Activated naive CD8-positive, alpha-beta T cell treated with anti-CD3 and anti-CD28 coated beads, Interleukin-2, amount 10 ng/mL, durations not matched to agents 7 days and 5 days (primary cell): Measurements from ENCODE around the gene DNMT3L. TPM values are rescaled to one million over a fixed set of nuclear protein-coding genes. Genes with fewer than 3 reads are reported as not detected.
"Not testable (repeated sequence)": the region's sequence is repeated elsewhere in the genome, so short reads cannot be mapped to it uniquely, and the experiment has no call there.

Experiments used
- ATAC-seq: fragments of 150-1000 bp; cut with Tn5 transposase; one replicate; pipeline ENCODE4 v1.10.0; 2021; ENCODE audit warnings: low read depth, moderate library complexity
- POLR2A ChIA-PET: fragments of 350-600 bp; sonication (Branson Sonifier 250); formaldehyde crosslinking; loops from one replicate; lab custom pipeline; 2021; ENCODE audit warnings: antibody characterized with exemption; lab: Charles Lee
- DNase-seq: peaks from one replicate; pipeline ENCODE4 v3.0.0; 2021
- H3K27ac Mint-ChIP-seq: one replicate; pipeline ENCODE4 v1.8.0; 2022; ENCODE audit warnings: mild to moderate bottlenecking, mixed read lengths
- H3K27me3 Mint-ChIP-seq: one replicate; pipeline ENCODE4 v1.8.0; 2022; ENCODE audit warnings: mild to moderate bottlenecking, moderate library complexity, mixed read lengths
- H3K36me3 Mint-ChIP-seq: one replicate; pipeline ENCODE4 v1.8.0; 2021; ENCODE audit warnings: mild to moderate bottlenecking, mixed read lengths
- H3K4me1 Mint-ChIP-seq: one replicate; pipeline ENCODE4 v1.8.0; 2021; ENCODE audit warnings: mixed read lengths
- H3K4me3 Mint-ChIP-seq: one replicate; pipeline ENCODE4 v1.8.0; 2022; ENCODE audit warnings: mild to moderate bottlenecking, moderate library complexity, mixed read lengths
- H3K9me3 Mint-ChIP-seq: one replicate; pipeline ENCODE4 v1.8.0; 2021; ENCODE audit warnings: mixed read lengths
- total RNA-seq, 2 experiments: library from RNA; stranded (reverse); gene quantifications; one replicate each; pipeline ENCODE4 v1.2.3, GENCODE V29; 2021

The DNMT3L gene
- total RNA-seq, 2 experiments from 2014 or later = not detected

GRCh38 chr21:44229561-44229960 lies 32.1 kb downstream of the DNMT3L start:
- ATAC-seq, H3K4me3 Mint-ChIP-seq, H3K9me3 Mint-ChIP-seq, H3K27me3 Mint-ChIP-seq, H3K27ac Mint-ChIP-seq, H3K36me3 Mint-ChIP-seq, POLR2A ChIA-PET, H3K4me1 Mint-ChIP-seq, DNase-seq: not testable (repeated sequence)

GRCh38 chr21:44228109-44228508 lies 33.6 kb downstream of the DNMT3L start:
- H3K4me3 Mint-ChIP-seq, H3K27me3 Mint-ChIP-seq, H3K36me3 Mint-ChIP-seq, DNase-seq, ATAC-seq, H3K27ac Mint-ChIP-seq, H3K9me3 Mint-ChIP-seq, POLR2A ChIA-PET, H3K4me1 Mint-ChIP-seq: not testable (repeated sequence)

- H3K27ac Mint-ChIP-seq, H3K4me1 Mint-ChIP-seq, H3K27me3 Mint-ChIP-seq, H3K9me3 Mint-ChIP-seq, POLR2A ChIA-PET, ATAC-seq, DNase-seq, H3K4me3 Mint-ChIP-seq, H3K36me3 Mint-ChIP-seq: not testable (repeated sequence)
These were observed 34.1 kb downstream of the DNMT3L start for GRCh38 chr21:44227614-44228013.

- DNase-seq, H3K9me3 Mint-ChIP-seq, H3K27me3 Mint-ChIP-seq, H3K27ac Mint-ChIP-seq, H3K36me3 Mint-ChIP-seq, H3K4me3 Mint-ChIP-seq, H3K4me1 Mint-ChIP-seq, ATAC-seq, POLR2A ChIA-PET: not testable (repeated sequence)
These were observed 36.1 kb downstream of the DNMT3L start for GRCh38 chr21:44225605-44226004.

GRCh38 chr21:44223334-44223733 lies 38.4 kb downstream of the DNMT3L start:
- ATAC-seq, POLR2A ChIA-PET: not testable (repeated sequence)

GRCh38 chr21:44220674-44221073 lies 41.0 kb downstream of the DNMT3L start:
- POLR2A ChIA-PET, H3K27me3 Mint-ChIP-seq, H3K4me3 Mint-ChIP-seq, ATAC-seq, H3K4me1 Mint-ChIP-seq, H3K27ac Mint-ChIP-seq, DNase-seq, H3K9me3 Mint-ChIP-seq, H3K36me3 Mint-ChIP-seq: not testable (repeated sequence)

More at GRCh38 chr21:44223334-44223733, 38.4 kb downstream of the DNMT3L start:
- H3K9me3 Mint-ChIP-seq, H3K4me1 Mint-ChIP-seq, H3K4me3 Mint-ChIP-seq, DNase-seq, H3K36me3 Mint-ChIP-seq, H3K27ac Mint-ChIP-seq, H3K27me3 Mint-ChIP-seq: not testable (repeated sequence)

GRCh38 chr21:44218461-44218860 lies 43.2 kb downstream of the DNMT3L start:
- ATAC-seq, H3K27me3 Mint-ChIP-seq, POLR2A ChIA-PET, H3K9me3 Mint-ChIP-seq, H3K4me3 Mint-ChIP-seq, DNase-seq, H3K36me3 Mint-ChIP-seq, H3K4me1 Mint-ChIP-seq, H3K27ac Mint-ChIP-seq: not testable (repeated sequence)

- DNase-seq, H3K27ac Mint-ChIP-seq, ATAC-seq, H3K4me3 Mint-ChIP-seq, POLR2A ChIA-PET, H3K36me3 Mint-ChIP-seq, H3K27me3 Mint-ChIP-seq, H3K4me1 Mint-ChIP-seq, H3K9me3 Mint-ChIP-seq: not testable (repeated sequence)
These were observed 49.7 kb downstream of the DNMT3L start for GRCh38 chr21:44211978-44212377.

- H3K4me3 Mint-ChIP-seq, POLR2A ChIA-PET, H3K9me3 Mint-ChIP-seq, H3K27ac Mint-ChIP-seq, ATAC-seq, H3K36me3 Mint-ChIP-seq, DNase-seq, H3K4me1 Mint-ChIP-seq, H3K27me3 Mint-ChIP-seq: not testable (repeated sequence)
These were observed 50.1 kb downstream of the DNMT3L start for GRCh38 chr21:44211574-44211973.

GRCh38 chr21:44207860-44208646 lies 53.6 kb downstream of the DNMT3L start:
- H3K9me3 Mint-ChIP-seq, H3K27me3 Mint-ChIP-seq, DNase-seq: not testable (repeated sequence)

GRCh38 chr21:44206698-44207676 lies 54.7 kb downstream of the DNMT3L start:
- DNase-seq, H3K9me3 Mint-ChIP-seq, H3K27ac Mint-ChIP-seq, H3K36me3 Mint-ChIP-seq, H3K4me3 Mint-ChIP-seq, POLR2A ChIA-PET, H3K4me1 Mint-ChIP-seq, H3K27me3 Mint-ChIP-seq: not testable (repeated sequence)
- ATAC-seq = peak; percentile 83

More at GRCh38 chr21:44207860-44208646, 53.6 kb downstream of the DNMT3L start:
- H3K27ac Mint-ChIP-seq, H3K36me3 Mint-ChIP-seq, H3K4me1 Mint-ChIP-seq, POLR2A ChIA-PET, H3K4me3 Mint-ChIP-seq: not testable (repeated sequence)
- ATAC-seq = peak; percentile 30

GRCh38 chr21:44206187-44206586 lies 55.5 kb downstream of the DNMT3L start:
- H3K4me3 Mint-ChIP-seq, ATAC-seq, DNase-seq, POLR2A ChIA-PET, H3K27me3 Mint-ChIP-seq, H3K4me1 Mint-ChIP-seq, H3K27ac Mint-ChIP-seq, H3K36me3 Mint-ChIP-seq, H3K9me3 Mint-ChIP-seq: not testable (repeated sequence)

- H3K27ac Mint-ChIP-seq, H3K36me3 Mint-ChIP-seq, DNase-seq, H3K4me1 Mint-ChIP-seq, H3K4me3 Mint-ChIP-seq, H3K9me3 Mint-ChIP-seq, POLR2A ChIA-PET, ATAC-seq, H3K27me3 Mint-ChIP-seq: not testable (repeated sequence)
These were observed 59.0 kb downstream of the DNMT3L start for GRCh38 chr21:44202590-44203299.
